ENCODE data around the gene SNHG17.
"Not testable (repeated sequence)": the region's sequence is repeated elsewhere in the genome, so short reads cannot be mapped to it uniquely, and the experiment has no call there.

The SNHG17 gene

DNA sequence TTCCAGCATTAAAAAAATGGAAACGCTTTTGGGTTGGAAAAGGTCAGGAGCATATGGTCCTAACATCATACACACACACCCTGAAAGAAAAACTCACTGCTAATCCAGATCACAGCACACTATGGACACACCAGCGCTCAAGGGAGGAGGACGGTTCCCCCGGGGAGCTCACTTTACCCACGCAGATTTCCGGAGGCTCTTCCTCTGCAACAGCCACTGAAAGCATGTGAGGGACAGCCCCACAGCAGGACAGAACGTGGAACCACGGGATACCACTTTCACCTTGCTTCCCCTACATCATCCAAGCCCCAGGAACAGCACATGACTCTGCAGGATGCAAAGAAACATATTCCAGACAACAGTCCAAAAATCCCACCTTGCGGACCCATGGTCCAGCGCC lies 13.2 kb downstream of the SNHG17 start:
- no peak for DNase-seq

DNA sequence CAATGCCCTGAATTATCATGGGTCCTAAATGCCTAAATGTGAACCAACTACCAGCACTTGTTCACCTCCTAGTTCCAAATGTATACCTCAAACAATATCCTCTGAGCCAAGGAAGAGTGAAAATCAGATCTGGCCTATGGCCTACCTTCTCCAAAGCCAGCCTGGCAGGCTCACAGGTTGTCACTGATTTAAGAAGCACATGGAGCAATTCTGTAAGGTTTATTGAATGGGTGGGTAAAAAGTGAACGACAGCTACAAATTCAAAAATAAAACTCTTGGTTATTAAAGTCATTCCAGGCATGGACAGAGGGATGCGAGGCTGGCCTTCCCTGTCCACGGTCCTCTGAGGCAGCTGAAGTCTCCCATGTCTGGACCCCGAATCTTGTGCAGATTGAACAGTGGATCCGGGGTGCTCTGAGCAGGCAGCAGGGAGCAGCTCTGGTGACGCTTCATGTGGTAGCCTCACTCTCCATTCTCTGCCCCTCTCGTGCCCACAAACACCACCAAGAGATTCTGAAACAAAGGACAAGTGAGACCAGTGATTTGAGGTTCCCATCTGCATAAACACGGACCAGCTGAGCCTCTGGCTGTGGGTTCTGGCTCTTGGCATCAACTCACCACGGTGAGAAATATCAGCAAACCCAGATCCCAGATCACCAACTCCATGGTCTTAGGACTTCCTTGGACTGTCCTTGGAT lies 14.6 kb downstream of the SNHG17 start:
- no peak for DNase-seq

DNA sequence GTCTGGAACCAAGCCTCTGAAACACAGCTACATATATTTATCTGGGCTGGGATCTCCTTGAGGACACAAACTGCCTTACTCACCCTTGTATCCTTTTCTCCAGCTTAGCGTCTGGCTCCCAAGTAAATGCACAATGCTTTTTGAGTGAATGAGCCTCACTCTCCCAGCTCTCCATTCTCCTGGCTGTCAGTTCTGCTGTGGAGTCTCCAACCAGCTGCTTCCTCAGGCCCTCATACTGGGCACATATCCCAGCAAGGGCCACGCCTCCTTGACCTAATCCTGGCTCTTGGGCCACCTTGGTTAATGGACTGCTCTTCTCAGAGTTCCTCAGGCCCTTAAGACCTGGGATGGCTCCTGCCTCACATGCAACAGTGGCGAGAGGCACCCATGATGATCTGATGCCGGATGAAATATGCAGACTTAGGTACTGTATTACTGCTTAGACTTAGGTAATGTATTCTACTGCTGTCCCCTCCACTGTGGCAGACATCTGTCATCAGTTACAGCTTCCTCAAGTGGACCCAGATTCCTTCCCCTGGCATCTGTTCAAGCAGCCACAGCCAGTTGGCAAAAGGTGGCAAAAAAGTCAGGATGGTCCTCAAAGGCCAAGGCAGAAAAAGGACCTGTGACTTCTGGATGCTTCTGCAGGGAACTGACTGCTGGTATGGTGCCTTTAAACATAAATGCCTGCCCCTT lies 16.5 kb downstream of the SNHG17 start:
- DNase-seq, result peak in 21 of 58 donors; percentile 14 to 48 (median 27)

DNA sequence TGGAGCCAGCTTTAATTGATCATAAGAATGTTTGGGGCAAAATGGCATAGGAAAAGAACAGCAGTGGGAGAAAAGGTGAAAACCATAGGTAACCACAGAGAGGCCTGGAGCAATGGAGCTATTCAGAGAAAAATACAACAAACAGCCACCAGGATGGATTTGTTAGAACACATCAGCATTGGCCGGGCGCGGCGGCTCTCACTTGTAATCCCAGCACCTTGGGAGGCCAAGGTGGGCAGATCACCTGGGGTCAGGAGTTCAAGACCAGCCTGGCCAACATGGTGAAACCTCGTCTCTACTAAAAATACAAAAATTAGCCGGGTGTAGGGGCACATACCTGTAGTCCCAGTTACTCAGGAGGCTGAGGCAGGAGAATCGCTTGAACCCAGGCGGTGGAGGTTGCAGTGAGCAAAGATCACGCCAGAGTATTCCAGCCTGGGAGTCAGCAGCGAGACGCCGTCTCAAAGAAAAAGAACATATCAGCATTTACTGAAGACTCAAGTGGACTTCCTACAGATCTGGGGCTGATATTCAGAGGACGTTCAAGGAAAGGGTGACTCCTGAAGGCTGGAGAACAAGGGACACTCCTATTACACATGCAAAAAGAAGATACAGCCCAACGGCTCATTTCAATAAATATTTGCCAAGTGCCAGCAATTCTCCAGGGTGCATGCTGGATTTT lies 20.2 kb downstream of the SNHG17 start:
- DNase-seq, result no peak

- DNase-seq, result peak in 11 of 58 donors; percentile 13 to 64 (median 29)
Measured at GRCh38 chr20:38412877-38413577, 22.1 kb downstream of the SNHG17 start.

DNA sequence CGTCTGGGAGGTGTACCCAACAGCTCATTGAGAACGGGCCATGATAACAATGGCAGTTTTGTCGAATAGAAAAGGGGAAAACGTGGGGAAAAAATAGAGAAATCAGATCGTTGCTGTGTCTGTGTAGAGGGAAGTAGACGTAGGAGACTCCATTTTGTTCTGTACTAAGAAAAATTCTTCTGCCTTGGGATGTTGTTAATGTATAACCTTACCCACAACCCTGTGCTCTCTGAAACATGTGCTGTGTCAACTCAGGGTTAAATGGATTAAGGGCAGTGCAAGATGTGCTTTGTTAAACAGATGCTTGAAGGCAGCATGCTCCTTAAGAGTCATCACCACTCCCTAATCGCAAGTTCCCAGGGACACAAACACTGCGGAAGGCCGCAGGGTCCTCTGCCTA lies 27.3 kb downstream of the SNHG17 start:
- not testable (repeated sequence) for DNase-seq

DNA sequence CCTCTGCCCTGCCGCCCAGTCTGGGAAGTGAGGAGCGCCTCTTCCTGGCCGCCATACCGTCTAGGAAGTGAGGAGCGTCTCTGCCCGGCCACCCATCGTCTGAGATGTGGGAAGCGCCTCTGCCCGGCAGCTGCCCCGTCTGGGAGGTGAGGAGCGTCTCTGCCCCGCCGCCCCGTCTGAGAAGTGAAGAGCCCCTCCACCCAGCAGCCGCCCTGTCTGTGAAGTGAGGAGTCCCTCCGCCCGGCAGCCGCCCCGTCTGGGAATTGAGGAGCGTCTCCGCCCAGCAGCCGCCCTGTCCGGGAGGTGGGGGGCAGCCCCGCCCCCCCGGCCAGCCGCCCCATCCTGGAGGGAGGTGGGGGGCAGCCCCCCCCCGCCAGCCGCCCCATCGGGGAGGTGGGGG lies 27.8 kb downstream of the SNHG17 start:
- DNase-seq, result no peak

DNA sequence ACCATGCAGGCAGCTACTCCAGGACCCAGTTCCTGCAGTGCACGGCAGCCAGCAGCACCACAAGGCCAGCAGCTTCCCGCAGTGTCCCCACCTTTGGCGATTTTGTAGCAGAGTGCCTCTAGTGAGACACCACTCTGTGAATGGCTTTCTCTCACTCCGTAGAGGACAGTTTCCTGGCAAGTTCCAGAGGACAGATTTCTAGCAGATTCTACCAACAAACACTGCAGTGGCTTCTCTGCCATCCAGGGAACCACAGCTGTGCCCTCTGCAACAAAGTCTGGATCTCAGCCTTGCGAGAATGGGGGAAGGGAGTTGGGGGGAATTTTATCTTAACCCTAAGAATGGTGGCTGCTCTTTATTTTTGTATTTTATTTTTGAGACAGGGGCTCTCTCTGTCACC lies 28.7 kb downstream of the SNHG17 start:
- DNase-seq, result peak in 8 of 58 donors; percentile 11 to 35 (median 20)

DNA sequence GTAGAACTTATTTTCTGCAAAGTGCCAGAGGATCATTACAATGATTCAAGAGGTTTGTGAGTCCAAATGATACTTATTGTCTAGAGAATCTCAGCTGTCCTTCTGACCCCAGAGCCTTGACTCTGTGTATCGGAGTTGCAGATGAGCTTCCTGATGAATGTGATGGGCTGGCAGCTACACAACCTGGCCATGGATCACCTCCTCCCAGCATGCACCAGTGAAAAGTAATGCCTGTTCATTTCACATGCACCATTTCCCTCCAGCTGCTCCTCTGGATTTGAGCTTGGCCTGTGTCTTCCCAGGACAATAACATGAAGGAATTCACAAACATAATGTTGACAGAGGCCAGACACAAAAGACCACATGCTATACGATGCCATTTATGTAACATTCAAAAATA lies 30.0 kb downstream of the SNHG17 start:
- no peak for DNase-seq

GRCh38 chr20:38404016-38404415 lies 31.1 kb downstream of the SNHG17 start:
- no peak for DNase-seq

GRCh38 chr20:38402816-38403215 lies 32.3 kb downstream of the SNHG17 start:
- no peak for DNase-seq

GRCh38 chr20:38402089-38402488 lies 33.0 kb downstream of the SNHG17 start:
- DNase-seq, result no peak

DNA sequence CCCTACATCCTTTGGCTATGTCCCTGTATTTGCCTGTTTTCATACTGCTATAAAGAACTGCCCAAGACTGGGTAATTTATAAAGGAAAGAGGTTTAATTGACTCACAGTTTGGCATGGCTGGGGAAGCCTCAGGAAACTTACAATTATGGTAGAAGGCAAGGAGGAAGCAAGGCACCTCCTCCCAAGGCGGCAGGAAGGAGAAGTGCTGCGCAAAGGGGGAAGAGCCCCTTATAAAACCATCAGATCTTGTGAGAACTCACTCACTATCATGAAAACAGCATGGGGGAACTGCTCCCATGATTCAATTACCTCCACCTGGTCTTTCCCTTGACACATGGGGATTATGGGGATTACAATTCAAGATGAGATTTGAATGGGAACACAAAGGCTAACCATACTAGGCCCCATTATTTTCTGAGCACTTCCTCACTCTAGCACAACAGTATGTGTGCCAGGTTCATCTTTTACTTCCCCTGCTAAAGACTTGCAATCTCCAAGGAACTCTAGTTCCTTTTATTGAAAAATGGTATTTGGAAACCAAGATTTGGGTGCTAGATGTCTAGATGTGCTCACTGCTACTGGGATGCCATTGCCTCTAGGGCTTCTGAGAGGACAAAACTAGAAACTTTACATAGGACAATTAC lies 39.3 kb downstream of the SNHG17 start:
- not testable (repeated sequence) for DNase-seq

DNA sequence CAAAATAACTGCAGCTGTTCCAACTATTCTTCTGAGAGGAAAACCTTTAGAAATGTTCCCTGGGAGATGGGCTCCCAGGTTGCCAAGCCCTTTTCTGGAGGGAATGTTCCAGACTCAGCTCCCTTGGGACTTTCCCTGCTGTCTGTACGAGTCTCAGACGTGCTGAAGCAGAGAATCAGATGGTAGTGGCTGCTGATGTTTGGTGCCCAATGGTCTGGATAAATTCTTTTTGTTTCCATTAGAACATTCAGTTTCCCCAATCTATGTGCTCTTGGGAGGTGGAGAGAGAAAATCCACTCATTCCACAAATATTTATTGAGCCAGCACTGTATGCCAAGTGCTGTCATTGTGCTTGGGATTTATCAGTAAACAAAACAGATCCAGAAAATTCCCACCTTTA lies 40.0 kb downstream of the SNHG17 start:
- DNase-seq, result no peak

DNA sequence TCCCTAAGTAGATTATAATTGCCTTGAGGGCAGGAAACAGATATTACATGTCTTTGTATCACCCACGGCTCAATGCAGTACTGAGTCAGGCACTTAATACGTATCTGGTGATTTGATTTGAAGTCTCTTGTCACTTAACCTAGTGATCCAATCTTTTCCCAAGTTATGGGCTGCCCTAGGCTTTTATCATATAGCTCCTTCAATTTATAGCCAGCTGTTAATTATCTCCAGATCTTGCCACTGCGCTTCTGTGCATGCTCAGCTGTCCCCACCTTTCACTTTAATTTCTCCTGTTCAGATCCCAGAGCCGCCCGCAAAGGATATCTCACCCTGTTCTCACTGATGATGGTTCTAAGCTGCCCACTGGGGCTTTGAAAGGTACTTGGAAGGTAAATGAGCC lies 41.9 kb downstream of the SNHG17 start:
- no peak for DNase-seq

GRCh38 chr20:38392356-38392755 lies 42.8 kb downstream of the SNHG17 start:
- no peak for DNase-seq

GRCh38 chr20:38387953-38388352 lies 47.2 kb downstream of the SNHG17 start:
- DNase-seq, result peak in 1 of 58 donors; percentile 3

DNA sequence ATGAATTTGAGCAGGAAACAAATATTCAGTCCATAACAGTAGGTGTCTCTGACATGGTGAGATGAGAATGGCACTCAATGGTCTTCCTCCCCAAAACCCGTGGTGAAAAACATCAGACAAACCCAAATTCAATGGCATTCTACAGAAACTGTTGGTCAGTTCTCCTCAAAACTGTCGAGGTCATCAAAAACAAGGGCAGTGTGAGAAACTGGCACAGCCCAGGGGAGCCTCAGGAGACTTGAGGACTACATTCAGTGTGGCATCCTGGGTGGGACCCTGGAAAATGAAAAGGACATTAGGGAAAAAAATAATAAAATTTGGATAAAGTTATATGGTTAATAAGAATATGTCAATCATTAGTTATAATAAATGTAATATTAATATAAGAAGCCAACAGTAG lies 48.3 kb downstream of the SNHG17 start:
- no peak for DNase-seq

DNA sequence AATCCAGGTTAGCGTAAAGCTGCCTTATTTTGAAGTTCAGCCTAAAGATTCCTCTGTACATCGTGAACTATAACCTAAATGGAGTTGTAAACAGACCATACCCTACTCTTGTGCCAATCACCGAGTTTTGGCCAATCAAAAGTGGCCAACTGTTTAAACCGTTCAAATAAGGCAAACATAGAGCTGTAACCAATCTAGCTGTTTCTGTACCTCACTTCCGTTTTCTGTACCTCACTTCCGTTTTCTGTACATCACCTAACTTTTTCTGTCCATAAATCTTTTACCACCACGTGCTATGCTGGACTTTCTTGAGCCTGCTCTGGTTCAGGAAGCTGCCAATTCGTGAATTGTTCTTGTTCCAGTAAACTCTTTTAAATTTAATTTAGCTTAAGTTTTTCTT lies 49.1 kb downstream of the SNHG17 start:
- DNase-seq, result no peak

GRCh38 chr20:38383147-38383546 lies 52.0 kb downstream of the SNHG17 start:
- DNase-seq, result no peak

DNA sequence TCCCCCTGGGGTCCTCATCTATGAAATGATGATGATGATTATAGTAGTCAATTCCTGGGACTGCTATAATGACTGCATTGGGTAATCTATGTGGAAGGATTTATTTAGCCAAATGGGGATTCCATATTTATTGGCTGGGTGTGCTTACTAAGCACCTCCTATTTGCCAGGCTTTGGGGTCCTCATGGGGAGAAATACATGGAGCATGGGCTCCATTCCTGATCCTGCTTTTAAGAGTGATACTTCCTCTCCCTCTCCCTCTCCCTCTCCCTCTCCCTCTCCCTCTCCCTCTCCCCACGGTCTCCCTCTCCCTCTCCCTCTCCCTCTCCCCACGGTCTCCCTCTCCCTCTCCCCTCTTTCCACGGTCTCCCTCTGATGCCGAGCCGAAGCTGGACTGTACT lies 57.3 kb downstream of the SNHG17 start:
- DNase-seq, result not testable (repeated sequence)

Data from anterior cingulate cortex (tissue), 58 donors.